ENCODE measurements around the gene BCL2.

The BCL2 gene

GRCh38 chr18:63244607-63245006, 75.0 kb downstream of the BCL2 start:
- no peak for ATAC-seq
- TF ChIP-seq, protein P1, sequence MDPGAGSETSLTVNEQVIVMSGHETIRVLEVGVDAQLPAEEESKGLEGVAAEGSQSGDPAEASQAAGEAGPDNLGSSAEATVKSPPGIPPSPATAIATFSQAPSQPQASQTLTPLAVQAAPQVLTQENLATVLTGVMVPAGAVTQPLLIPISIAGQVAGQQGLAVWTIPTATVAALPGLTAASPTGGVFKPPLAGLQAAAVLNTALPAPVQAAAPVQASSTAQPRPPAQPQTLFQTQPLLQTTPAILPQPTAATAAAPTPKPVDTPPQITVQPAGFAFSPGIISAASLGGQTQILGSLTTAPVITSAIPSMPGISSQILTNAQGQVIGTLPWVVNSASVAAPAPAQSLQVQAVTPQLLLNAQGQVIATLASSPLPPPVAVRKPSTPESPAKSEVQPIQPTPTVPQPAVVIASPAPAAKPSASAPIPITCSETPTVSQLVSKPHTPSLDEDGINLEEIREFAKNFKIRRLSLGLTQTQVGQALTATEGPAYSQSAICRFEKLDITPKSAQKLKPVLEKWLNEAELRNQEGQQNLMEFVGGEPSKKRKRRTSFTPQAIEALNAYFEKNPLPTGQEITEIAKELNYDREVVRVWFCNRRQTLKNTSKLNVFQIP (CRISPR knock-in tag; IDR thresholded peaks at IDR 0.05; ENCODE audit: borderline replicate concordance, low read depth) = no peak
- no peak for TF ChIP-seq ISL1 (CRISPR knock-in tag; IDR thresholded peaks at IDR 0.05)
- TF ChIP-seq, protein P2, sequence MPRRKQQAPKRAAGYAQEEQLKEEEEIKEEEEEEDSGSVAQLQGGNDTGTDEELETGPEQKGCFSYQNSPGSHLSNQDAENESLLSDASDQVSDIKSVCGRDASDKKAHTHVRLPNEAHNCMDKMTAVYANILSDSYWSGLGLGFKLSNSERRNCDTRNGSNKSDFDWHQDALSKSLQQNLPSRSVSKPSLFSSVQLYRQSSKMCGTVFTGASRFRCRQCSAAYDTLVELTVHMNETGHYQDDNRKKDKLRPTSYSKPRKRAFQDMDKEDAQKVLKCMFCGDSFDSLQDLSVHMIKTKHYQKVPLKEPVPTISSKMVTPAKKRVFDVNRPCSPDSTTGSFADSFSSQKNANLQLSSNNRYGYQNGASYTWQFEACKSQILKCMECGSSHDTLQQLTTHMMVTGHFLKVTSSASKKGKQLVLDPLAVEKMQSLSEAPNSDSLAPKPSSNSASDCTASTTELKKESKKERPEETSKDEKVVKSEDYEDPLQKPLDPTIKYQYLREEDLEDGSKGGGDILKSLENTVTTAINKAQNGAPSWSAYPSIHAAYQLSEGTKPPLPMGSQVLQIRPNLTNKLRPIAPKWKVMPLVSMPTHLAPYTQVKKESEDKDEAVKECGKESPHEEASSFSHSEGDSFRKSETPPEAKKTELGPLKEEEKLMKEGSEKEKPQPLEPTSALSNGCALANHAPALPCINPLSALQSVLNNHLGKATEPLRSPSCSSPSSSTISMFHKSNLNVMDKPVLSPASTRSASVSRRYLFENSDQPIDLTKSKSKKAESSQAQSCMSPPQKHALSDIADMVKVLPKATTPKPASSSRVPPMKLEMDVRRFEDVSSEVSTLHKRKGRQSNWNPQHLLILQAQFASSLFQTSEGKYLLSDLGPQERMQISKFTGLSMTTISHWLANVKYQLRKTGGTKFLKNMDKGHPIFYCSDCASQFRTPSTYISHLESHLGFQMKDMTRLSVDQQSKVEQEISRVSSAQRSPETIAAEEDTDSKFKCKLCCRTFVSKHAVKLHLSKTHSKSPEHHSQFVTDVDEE (CRISPR knock-in tag; IDR thresholded peaks at IDR 0.05) = no peak
- TF ChIP-seq ZNF70 (CRISPR knock-in tag; IDR thresholded peaks at IDR 0.05) = no peak
- TF ChIP-seq CSDC2 (CRISPR knock-in tag; IDR thresholded peaks at IDR 0.05) = no peak
- TF ChIP-seq OSR1 (CRISPR knock-in tag; IDR thresholded peaks at IDR 0.05) = no peak
- no peak for TF ChIP-seq ZFP3 (CRISPR knock-in tag; IDR thresholded peaks at IDR 0.05)
- TF ChIP-seq, protein P3, sequence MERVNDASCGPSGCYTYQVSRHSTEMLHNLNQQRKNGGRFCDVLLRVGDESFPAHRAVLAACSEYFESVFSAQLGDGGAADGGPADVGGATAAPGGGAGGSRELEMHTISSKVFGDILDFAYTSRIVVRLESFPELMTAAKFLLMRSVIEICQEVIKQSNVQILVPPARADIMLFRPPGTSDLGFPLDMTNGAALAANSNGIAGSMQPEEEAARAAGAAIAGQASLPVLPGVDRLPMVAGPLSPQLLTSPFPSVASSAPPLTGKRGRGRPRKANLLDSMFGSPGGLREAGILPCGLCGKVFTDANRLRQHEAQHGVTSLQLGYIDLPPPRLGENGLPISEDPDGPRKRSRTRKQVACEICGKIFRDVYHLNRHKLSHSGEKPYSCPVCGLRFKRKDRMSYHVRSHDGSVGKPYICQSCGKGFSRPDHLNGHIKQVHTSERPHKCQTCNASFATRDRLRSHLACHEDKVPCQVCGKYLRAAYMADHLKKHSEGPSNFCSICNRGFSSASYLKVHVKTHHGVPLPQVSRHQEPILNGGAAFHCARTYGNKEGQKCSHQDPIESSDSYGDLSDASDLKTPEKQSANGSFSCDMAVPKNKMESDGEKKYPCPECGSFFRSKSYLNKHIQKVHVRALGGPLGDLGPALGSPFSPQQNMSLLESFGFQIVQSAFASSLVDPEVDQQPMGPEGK (CRISPR knock-in tag; IDR thresholded peaks at IDR 0.05; ENCODE audit: borderline replicate concordance) = no peak
- TF ChIP-seq BACH2 (CRISPR knock-in tag; IDR thresholded peaks at IDR 0.05; ENCODE audit: borderline replicate concordance) = no peak
- TF ChIP-seq RARB (CRISPR knock-in tag; IDR thresholded peaks at IDR 0.05) = no peak

- no peak for ATAC-seq
- TF ChIP-seq ZNF70 (CRISPR knock-in tag; IDR thresholded peaks at IDR 0.05) = no peak
- no peak for TF ChIP-seq OSR1 (CRISPR knock-in tag; IDR thresholded peaks at IDR 0.05)
- no peak for TF ChIP-seq PPARA (CRISPR knock-in tag; IDR thresholded peaks at IDR 0.05; ENCODE audit: borderline replicate concordance)
- TF ChIP-seq, protein P2 (CRISPR knock-in tag; IDR thresholded peaks at IDR 0.05) = no peak
- TF ChIP-seq CSDC2 (CRISPR knock-in tag; IDR thresholded peaks at IDR 0.05) = no peak
- no peak for TF ChIP-seq ZFP30 (CRISPR knock-in tag; IDR thresholded peaks at IDR 0.05)
- TF ChIP-seq ARNTL (CRISPR knock-in tag; IDR thresholded peaks at IDR 0.05; ENCODE audit: borderline replicate concordance, low read depth) = no peak
- TF ChIP-seq BACH2 (CRISPR knock-in tag; IDR thresholded peaks at IDR 0.05; ENCODE audit: borderline replicate concordance) = no peak
- no peak for TF ChIP-seq ESRRG (CRISPR knock-in tag; IDR thresholded peaks at IDR 0.05)
- no peak for TF ChIP-seq ISL1 (CRISPR knock-in tag; IDR thresholded peaks at IDR 0.05)
- no peak for TF ChIP-seq ZFP3 (CRISPR knock-in tag; IDR thresholded peaks at IDR 0.05)
- TF ChIP-seq, protein P3 (CRISPR knock-in tag; IDR thresholded peaks at IDR 0.05; ENCODE audit: borderline replicate concordance) = no peak
- no peak for TF ChIP-seq TCF4 (CRISPR knock-in tag; IDR thresholded peaks at IDR 0.05; ENCODE audit: borderline replicate concordance)
- TF ChIP-seq ZNF565 (CRISPR knock-in tag; conservative IDR thresholded peaks at IDR 0.05; ENCODE audit: low read depth) = no peak
- TF ChIP-seq GLIS3 (CRISPR knock-in tag; IDR thresholded peaks at IDR 0.05) = no peak
- no peak for TF ChIP-seq ZC3H10 (CRISPR knock-in tag; IDR thresholded peaks at IDR 0.05)
- TF ChIP-seq SNAI2 (CRISPR knock-in tag; IDR thresholded peaks at IDR 0.05) = no peak
- TF ChIP-seq, protein P1 (CRISPR knock-in tag; IDR thresholded peaks at IDR 0.05; ENCODE audit: borderline replicate concordance, low read depth) = no peak
- TF ChIP-seq RARB (CRISPR knock-in tag; IDR thresholded peaks at IDR 0.05) = no peak
Measured at GRCh38 chr18:63241760-63242159, 77.8 kb downstream of the BCL2 start.

Measured in SK-N-SH treated with all-trans-retinoic acid at 6 μM for 48 hours (cell line).